Stomach (tissue), 9 donors: ENCODE results near the gene WWOX. TPM values are rescaled to one million over a fixed set of nuclear protein-coding genes. Genes with fewer than 3 reads are reported as not detected.

Source experiments
- DNase-seq, 2 donors: peaks; one replicate each; pipeline versions ENCODE4 v3.0.0 to v3.0.0-alpha.2; 2013 to 2019
- H3K27ac ChIP-seq, 5 donors: fragments of 200-600 bp in 4 of 5; sonication (generic) in 4 of 5; one replicate each; pipeline ENCODE4 v1.5.1; 2013 to 2019; ENCODE audit warnings: mild to moderate bottlenecking in 1 of 5, moderate library complexity in 1 of 5
- H3K27me3 ChIP-seq, 3 donors: fragments of 200-600 bp; sonication (generic); one replicate each; pipeline ENCODE4 v1.5.1; 2017 to 2019; ENCODE audit warnings: mixed run types in 1 of 3
- H3K36me3 ChIP-seq, 4 donors: fragments of 200-600 bp; sonication (generic); 1 replicate in 3 of 4; 2 replicates in 1 of 4; pipeline ENCODE4 v1.5.1; 2016 to 2019
- H3K4me1 ChIP-seq, 4 donors: fragments of 200-600 bp; sonication (generic); one replicate each; pipeline ENCODE4 v1.5.1; 2016 to 2019
- H3K4me3 ChIP-seq, 4 donors: fragments of 200-600 bp; sonication (generic) in 3 of 4; one replicate each; pipeline ENCODE4 v1.5.1; 2016 to 2019; ENCODE audit warnings: mild to moderate bottlenecking in 1 of 4
- H3K9me3 ChIP-seq, 4 donors: fragments of 200-600 bp; sonication (generic); one replicate each; pipeline ENCODE4 v1.5.1; 2016 to 2019
- EP300 ChIP-seq: sonication (generic); formaldehyde crosslinking; IDR thresholded peaks from one replicate; pipeline ENCODE4 v1.6.1; 2017; ENCODE audit warnings: antibody characterized with exemption
- POLR2A ChIP-seq, 4 donors: fragments of 450-650 bp; IDR thresholded peaks; one replicate each; pipeline ENCODE4 v1.6.1; 2016; ENCODE audit warnings: antibody characterized with exemption in 4 of 4, control low read depth in 2 of 4, mild to moderate bottlenecking in 1 of 4, moderate library complexity in 1 of 4
- POLR2AphosphoS5 ChIP-seq, 3 donors: sonication (generic); formaldehyde crosslinking; IDR thresholded peaks; one replicate each; pipeline ENCODE4 v1.6.1; 2016; ENCODE audit warnings: antibody characterized with exemption in 3 of 3
- WGBS, 5 donors: extraction: QIAGEN DNeasy Blood & Tissue Kit in 3 of 5; methylation state at CpG; one replicate each; pipeline versions ENCODE4 v1.1.5 to v1.1.7; 2013 to 2018; 5-methylcytosine and 5-hydroxymethylcytosine counted together
- intact Hi-C: fragments of 100-400 bp; cut with DNase I; formaldehyde crosslinking; loops from one replicate; pipeline ENCODE4 v1.15.1; 2023; ENCODE audit warnings: low total_unique reads
- polyA plus RNA-seq, 3 donors: library from polyadenylated mRNA; stranded (reverse); fragments of 200-250 nt; gene quantifications; one replicate each; pipeline ENCODE4 v1.2.3, GENCODE V29; 2013
- total RNA-seq, 5 donors: library from RNA; depleted of rRNA; stranded (reverse); fragments of >200 nt; gene quantifications; one replicate each; pipeline versions ENCODE4 v1.1.0 to v1.2.3, GENCODE V29; 2014 to 2016
- TF ChIP-seq, protein P1 (sequence below), 7 experiments: fragments of 450-650 bp in 4 of 7; fragments of 200-600 bp in 3 of 7; sonication (generic) in 3 of 7; IDR thresholded peaks; one replicate each; pipeline ENCODE4 v1.5.1; 2016 to 2019; ENCODE audit warnings: antibody characterized with exemption in 7 of 7, control low read depth in 2 of 7, mild to moderate bottlenecking in 1 of 7
- donor health status: healthy with polysubstance abuse.
- donor health status: Bipolar disorder and iron deficiency.
- donor health status: healthy.

The WWOX gene
- total and polyA plus RNA-seq, 8 donors, result 7.7 to 129 (median 48.7) TPM

DNA sequence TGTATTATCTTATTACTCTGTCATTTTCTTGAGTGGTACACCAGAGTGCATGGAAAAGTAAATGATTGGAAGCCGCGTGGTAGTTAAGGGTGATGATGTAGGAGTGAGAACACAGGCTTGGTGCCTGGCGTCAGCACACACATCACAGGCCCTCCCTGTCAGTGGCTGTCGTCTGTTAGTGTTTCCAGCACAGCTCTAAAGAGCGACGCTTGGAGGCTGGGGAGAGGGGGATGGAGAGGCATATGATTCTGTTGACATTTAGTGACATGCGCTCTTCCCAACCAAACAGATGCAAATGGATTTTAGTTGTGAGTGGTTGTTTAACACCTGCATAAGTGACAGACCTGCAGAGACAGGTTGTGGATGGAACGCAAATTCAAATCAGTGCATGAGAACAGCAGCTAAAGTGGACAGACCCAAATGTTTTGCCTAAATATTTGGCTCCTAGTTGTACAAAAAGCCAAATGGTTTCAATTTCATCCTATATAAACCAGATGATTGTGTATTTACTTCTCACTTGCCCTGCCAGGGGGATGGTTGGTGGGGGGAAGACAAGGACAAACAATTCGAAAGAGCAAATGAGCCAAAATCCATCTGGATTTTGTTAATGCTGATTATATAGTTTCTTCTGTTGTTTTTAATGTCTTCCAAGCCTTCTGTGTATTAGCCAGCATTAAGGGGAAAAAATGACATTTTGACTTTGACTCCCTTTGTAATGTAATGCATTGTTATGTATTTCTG, 222.3 kb downstream of the WWOX start:
- WGBS, 5 donors, result 84 to 91% (median 87%) methylated on average over 9 of the region's 9 CpGs
- peak in 1 of 2 donors; percentile 64 for DNase-seq
- TF ChIP-seq, protein P1, sequence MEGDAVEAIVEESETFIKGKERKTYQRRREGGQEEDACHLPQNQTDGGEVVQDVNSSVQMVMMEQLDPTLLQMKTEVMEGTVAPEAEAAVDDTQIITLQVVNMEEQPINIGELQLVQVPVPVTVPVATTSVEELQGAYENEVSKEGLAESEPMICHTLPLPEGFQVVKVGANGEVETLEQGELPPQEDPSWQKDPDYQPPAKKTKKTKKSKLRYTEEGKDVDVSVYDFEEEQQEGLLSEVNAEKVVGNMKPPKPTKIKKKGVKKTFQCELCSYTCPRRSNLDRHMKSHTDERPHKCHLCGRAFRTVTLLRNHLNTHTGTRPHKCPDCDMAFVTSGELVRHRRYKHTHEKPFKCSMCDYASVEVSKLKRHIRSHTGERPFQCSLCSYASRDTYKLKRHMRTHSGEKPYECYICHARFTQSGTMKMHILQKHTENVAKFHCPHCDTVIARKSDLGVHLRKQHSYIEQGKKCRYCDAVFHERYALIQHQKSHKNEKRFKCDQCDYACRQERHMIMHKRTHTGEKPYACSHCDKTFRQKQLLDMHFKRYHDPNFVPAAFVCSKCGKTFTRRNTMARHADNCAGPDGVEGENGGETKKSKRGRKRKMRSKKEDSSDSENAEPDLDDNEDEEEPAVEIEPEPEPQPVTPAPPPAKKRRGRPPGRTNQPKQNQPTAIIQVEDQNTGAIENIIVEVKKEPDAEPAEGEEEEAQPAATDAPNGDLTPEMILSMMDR (IDR thresholded peaks at IDR 0.05), result no peak
- no peak for TF ChIP-seq POLR2A (IDR thresholded peaks at IDR 0.05)
- no peak for TF ChIP-seq POLR2AphosphoS5 (IDR thresholded peaks at IDR 0.05)
- TF ChIP-seq EP300, result no peak

DNA sequence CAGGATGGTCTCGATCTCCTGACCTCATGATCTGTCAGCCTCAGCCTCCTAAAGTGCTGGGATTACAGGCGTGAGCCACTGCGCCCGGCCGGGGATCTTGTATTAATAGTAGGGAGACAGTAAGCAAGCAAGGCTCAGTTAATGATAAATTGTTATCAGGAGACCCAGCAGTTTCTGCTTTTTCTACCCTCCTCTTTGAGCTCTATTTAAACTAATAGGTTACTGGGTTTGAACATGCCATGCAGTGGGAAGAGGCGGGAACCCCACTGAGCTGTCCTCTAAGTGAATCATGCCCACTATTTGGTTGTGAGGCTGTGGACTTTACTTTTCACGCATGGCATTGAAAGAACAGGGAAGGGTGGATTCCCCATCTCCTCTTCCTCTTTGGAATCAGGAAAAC, 223.9 kb downstream of the WWOX start:
- WGBS, 5 donors, result 82 to 93% (median 88%) methylated on average over 7 of the region's 7 CpGs
- Histone ChIP-seq H3K27ac (no peak overlapping the region), H3K36me3 (no peaks in the 10 kb centered on the region), H3K9me3 (no peaks in the 10 kb centered on the region), H3K4me1 (peaks cover 0 to 5% (median 0%) of the 10 kb centered on the region in 4 donors), H3K27me3 (no peaks in the 10 kb centered on the region), H3K4me3 (no peak overlapping the region)
- TF ChIP-seq EP300 (no peak), POLR2A (IDR thresholded peaks at IDR 0.05) (no peak)
- TF ChIP-seq, protein P1 (IDR thresholded peaks at IDR 0.05), result no peak
- intact Hi-C loops, result no loop called here
- DNase-seq, result no peak

More for the DNA sequence above, 222.3 kb downstream of the WWOX start:
- H3K27me3 ChIP-seq, result no peaks in the 10 kb centered on the region
- H3K4me1 ChIP-seq, result peaks cover 0 to 12% (median 2%) of the 10 kb centered on the region in 4 donors
- intact Hi-C loops, result no loop called here
- H3K27ac ChIP-seq, result no peak overlapping the region
- no peak overlapping the region for H3K4me3 ChIP-seq
- H3K9me3 ChIP-seq, result no peaks in the 10 kb centered on the region
- H3K36me3 ChIP-seq, result no peaks in the 10 kb centered on the region

- Histone ChIP-seq H3K27me3 (no peaks in the 10 kb centered on the region), H3K36me3 (no peaks in the 10 kb centered on the region), H3K9me3 (no peaks in the 10 kb centered on the region), H3K27ac (no peak overlapping the region), H3K4me3 (no peak overlapping the region), H3K4me1 (peaks cover 0 to 5% (median 0%) of the 10 kb centered on the region in 4 donors)
- DNase-seq, result peak in 1 of 2 donors; percentile 39
- TF ChIP-seq POLR2A (IDR thresholded peaks at IDR 0.05) (no peak), EP300 (no peak), POLR2AphosphoS5 (IDR thresholded peaks at IDR 0.05) (no peak)
- TF ChIP-seq, protein P1 (IDR thresholded peaks at IDR 0.05), result no peak
- 60 to 78% (median 65%) methylated on average over 6 of the region's 6 CpGs for WGBS, 5 donors
- intact Hi-C loops, result no loop called here
These were observed 225.3 kb downstream of the WWOX start for GRCh38 chr16:78324649-78325285.

DNA sequence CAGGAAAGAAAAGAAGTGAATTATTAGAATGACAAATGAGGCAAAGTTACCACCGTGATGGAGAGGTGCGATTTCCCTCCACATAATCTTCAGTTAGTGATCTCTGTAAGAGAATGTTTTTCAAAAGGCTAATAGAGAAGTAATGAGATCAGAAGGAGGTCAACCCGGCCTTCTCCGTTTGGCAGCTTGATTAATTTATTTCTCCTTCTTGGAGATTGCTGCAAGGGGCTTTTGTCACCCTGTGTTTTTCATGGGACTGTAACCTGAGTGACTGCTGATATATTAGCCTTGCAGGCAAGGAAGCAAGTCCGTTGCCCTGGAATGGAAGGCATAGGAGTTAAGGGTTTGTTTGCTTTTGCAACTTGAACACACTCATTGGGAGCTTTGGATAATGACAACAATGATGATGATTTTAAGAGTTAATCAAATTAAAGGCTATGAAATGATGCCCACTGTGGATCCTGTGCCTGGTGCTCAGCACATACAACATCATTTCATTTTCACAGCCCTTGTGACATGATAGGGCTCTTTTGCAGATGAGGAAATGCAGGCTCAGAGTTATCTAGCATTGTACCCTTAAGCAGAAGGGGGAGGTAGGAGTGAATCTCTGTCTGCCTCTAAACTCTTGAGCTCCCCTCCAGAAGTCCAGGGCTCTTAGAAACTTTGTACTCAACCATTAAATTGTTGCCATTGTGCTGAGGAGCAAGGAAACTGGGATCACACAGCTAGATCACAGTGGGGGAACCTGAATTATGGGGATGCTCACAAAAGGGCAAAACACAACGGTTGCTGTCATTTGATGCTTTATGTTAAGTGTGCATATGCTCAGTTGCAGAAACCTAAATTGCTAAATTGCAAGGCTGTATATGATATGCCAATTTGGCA, 226.3 kb downstream of the WWOX start:
- Histone ChIP-seq H3K4me3 (no peak overlapping the region), H3K27me3 (no peaks in the 10 kb centered on the region), H3K4me1 (peaks cover 0 to 5% (median 0%) of the 10 kb centered on the region in 4 donors), H3K9me3 (no peaks in the 10 kb centered on the region), H3K27ac (no peak overlapping the region), H3K36me3 (no peaks in the 10 kb centered on the region)
- DNase-seq, result peak in 1 of 2 donors; percentile 16
- no peak for TF ChIP-seq POLR2A (IDR thresholded peaks at IDR 0.05)
- no peak for TF ChIP-seq EP300
- no peak for TF ChIP-seq POLR2AphosphoS5 (IDR thresholded peaks at IDR 0.05)
- TF ChIP-seq, protein P1 (IDR thresholded peaks at IDR 0.05), result no peak
- WGBS, 5 donors, result 41 to 63% (median 55%) methylated on average over 6 of the region's 6 CpGs
- intact Hi-C loops, result no loop called here
